H1 (cell line): Measurements from ENCODE around the gene LDLRAD3. TPM values are rescaled to one million over a fixed set of nuclear protein-coding genes. Genes with fewer than 3 reads are reported as not detected.
A peak's percentile ranks its signal among the peaks of the same experiment; 100 is the strongest.

Experiments used
- CTCF ChIA-PET: fragments of 300-600 bp; sonication (Branson Sonifier 250); formaldehyde crosslinking; loops from one replicate; lab custom pipeline; 2021; ENCODE audit not compliant: partially characterized antibody; lab: Charles Lee
- POLR2A ChIA-PET: fragments of 300-600 bp; sonication (Branson Sonifier 250); formaldehyde crosslinking; loops from one replicate; lab custom pipeline; 2021; ENCODE audit warnings: inconsistent platforms; ENCODE audit not compliant: partially characterized antibody; lab: Charles Lee
- DNase-seq, 2 experiments: peaks; one replicate each; pipeline versions ENCODE4 v3.0.0 to v3.0.0-alpha.2; 2010 to 2022; ENCODE audit warnings: low spot score in 2 of 2, low read depth in 1 of 2, mixed read lengths in 1 of 2
- FAIRE-seq: peaks from 2 replicates; lab custom pipeline; 2011; peaks lifted over from hg19 to GRCh38; lab: Jason Lieb, UNC
- H2AFZ ChIP-seq: 2 replicates; pipeline ENCODE4 v1.8.1; 2012; ENCODE audit warnings: low read length, inconsistent platforms
- H2AK5ac ChIP-seq: 2 replicates; pipeline ENCODE4 v1.6.1; 2013; ENCODE audit warnings: low read depth, low read length
- H2BK120ac ChIP-seq: replicated peaks from 2 replicates; pipeline ENCODE3; 2013; ENCODE audit warnings: low read depth, low read length, inconsistent platforms
- H2BK12ac ChIP-seq: 2 replicates; pipeline ENCODE4 v1.6.1; 2013; ENCODE audit warnings: low read depth, low read length
- H2BK15ac ChIP-seq: 2 replicates; pipeline ENCODE4 v1.6.1; 2013; ENCODE audit warnings: low read length
- H2BK20ac ChIP-seq: 2 replicates; pipeline ENCODE4 v1.6.1; 2013; ENCODE audit warnings: low read length
- H2BK5ac ChIP-seq: 2 replicates; pipeline ENCODE4 v1.6.1; 2013; ENCODE audit warnings: low read depth, low read length
- H3K14ac ChIP-seq: 2 replicates; pipeline ENCODE4 v1.6.1; 2013; ENCODE audit warnings: inconsistent platforms; ENCODE audit not compliant: insufficient read length
- H3K18ac ChIP-seq: 2 replicates; pipeline ENCODE4 v1.6.1; 2013; ENCODE audit warnings: low read length; ENCODE audit errors: extremely low read depth
- H3K23ac ChIP-seq: 2 replicates; pipeline ENCODE4 v1.6.1; 2013; ENCODE audit warnings: inconsistent platforms; ENCODE audit not compliant: insufficient read length
- H3K23me2 ChIP-seq: 2 replicates; pipeline ENCODE4 v1.6.1; 2013; ENCODE audit warnings: low read depth, low read length
- H3K27ac ChIP-seq: 2 replicates; pipeline ENCODE4 v1.6.1; 2011; ENCODE audit warnings: low read depth, low read length, inconsistent platforms
- H3K27me3 ChIP-seq, 4 experiments: replicated peaks in 1 of 4; 1 replicate in 1 of 4; 2 replicates in 3 of 4; pipeline versions ENCODE4 v1.6.1 to v1.8.1; 2011 to 2013; ENCODE audit warnings: low read length in 3 of 4, mild to moderate bottlenecking in 3 of 4, inconsistent platforms in 2 of 4, mixed read lengths in 2 of 4, moderate library complexity in 1 of 4; ENCODE audit not compliant: control insufficient read depth in 3 of 4, insufficient read depth in 3 of 4; ENCODE audit errors: extremely low read depth in 1 of 4
- H3K36me3 ChIP-seq, 4 experiments: 2 replicates each; pipeline versions ENCODE4 v1.6.1 to v1.8.1; 2011 to 2013; ENCODE audit warnings: mild to moderate bottlenecking in 4 of 4, low read length in 3 of 4, moderate library complexity in 2 of 4, control low read depth in 1 of 4, inconsistent platforms in 1 of 4; ENCODE audit not compliant: insufficient read depth in 4 of 4, control insufficient read depth in 2 of 4
- H3K4ac ChIP-seq: replicated peaks from 2 replicates; pipeline ENCODE3; 2013; ENCODE audit warnings: low read length, low read depth, mixed read lengths, inconsistent platforms; ENCODE audit not compliant: insufficient read length
- H3K4me1 ChIP-seq, 4 experiments: replicated peaks in 1 of 4; 1 replicate in 1 of 4; 2 replicates in 3 of 4; pipeline versions ENCODE4 v1.6.1 to v1.8.1; 2011 to 2013; ENCODE audit warnings: low read length in 3 of 4, inconsistent platforms in 2 of 4, mixed read lengths in 1 of 4; ENCODE audit not compliant: insufficient read depth in 4 of 4, control insufficient read depth in 3 of 4
- H3K4me2 ChIP-seq, 2 experiments: 2 replicates each; pipeline versions ENCODE4 v1.6.1 to v1.8.1; 2011 to 2013; ENCODE audit warnings: low read depth in 2 of 2, low read length in 2 of 2, control low read depth in 1 of 2, inconsistent platforms in 1 of 2, mild to moderate bottlenecking in 1 of 2; ENCODE audit not compliant: insufficient read depth in 1 of 2
- H3K4me3 ChIP-seq, 4 experiments: fragments of 200-600, 300-600 bp in 1 of 4; sonication (generic), shearing (Covaris generic), sonication (Bioruptor Twin) in 1 of 4; 2 replicates each; pipeline versions ENCODE4 v1.5.1 to v1.8.1; 2011 to 2016; ENCODE audit warnings: low read length in 4 of 4, low read depth in 3 of 4, control low read depth in 2 of 4, inconsistent platforms in 2 of 4, mild to moderate bottlenecking in 2 of 4, mixed read lengths in 1 of 4, moderate library complexity in 1 of 4; ENCODE audit not compliant: insufficient read depth in 2 of 4; ENCODE audit errors: extremely low read depth in 1 of 4
- H3K56ac ChIP-seq: replicated peaks from 2 replicates; pipeline ENCODE3; 2013; ENCODE audit warnings: low read depth, mild to moderate bottlenecking, mixed read lengths, low read length, inconsistent platforms; ENCODE audit not compliant: insufficient read length
- H3K79me1 ChIP-seq: 2 replicates; pipeline ENCODE4 v1.6.1; 2013; ENCODE audit warnings: low read depth, low read length, control low read depth
- H3K79me2 ChIP-seq, 2 experiments: 2 replicates each; pipeline versions ENCODE4 v1.6.1 to v1.8.1; 2012 to 2013; ENCODE audit warnings: low read length in 2 of 2, mild to moderate bottlenecking in 2 of 2, inconsistent platforms in 1 of 2; ENCODE audit not compliant: insufficient read depth in 2 of 2, control insufficient read depth in 1 of 2
- H3K9ac ChIP-seq, 4 experiments: replicated peaks in 1 of 4; 1 replicate in 1 of 4; 2 replicates in 3 of 4; pipeline versions ENCODE4 v1.6.1 to v1.8.1; 2011 to 2013; ENCODE audit warnings: low read depth in 3 of 4, low read length in 3 of 4, control low read depth in 2 of 4, mild to moderate bottlenecking in 2 of 4, moderate library complexity in 2 of 4, inconsistent platforms in 1 of 4; ENCODE audit errors: extremely low read depth in 1 of 4
- H3K9me3 ChIP-seq, 2 experiments: 2 replicates each; pipeline versions ENCODE4 v1.6.1 to v1.8.1; 2012 to 2013; ENCODE audit warnings: mild to moderate bottlenecking in 2 of 2, moderate library complexity in 2 of 2, control low read depth in 1 of 2, inconsistent platforms in 1 of 2, low read depth in 1 of 2, low read length in 1 of 2, mixed read lengths in 1 of 2; ENCODE audit not compliant: insufficient read depth in 2 of 2
- H4K20me1 ChIP-seq, 2 experiments: replicated peaks in 1 of 2; 2 replicates each; pipeline versions ENCODE3 to v1.8.1; 2011 to 2013; ENCODE audit warnings: inconsistent platforms in 2 of 2, low read length in 2 of 2, mild to moderate bottlenecking in 1 of 2; ENCODE audit not compliant: insufficient read depth in 2 of 2, control insufficient read depth in 1 of 2
- H4K5ac ChIP-seq: 2 replicates; pipeline ENCODE4 v1.6.1; 2013; ENCODE audit warnings: low read length, low read depth, mixed read lengths, inconsistent platforms; ENCODE audit not compliant: insufficient read length
- H4K8ac ChIP-seq: 2 replicates; pipeline ENCODE4 v1.8.0; 2013; ENCODE audit warnings: mild to moderate bottlenecking, moderate library complexity, low read length, inconsistent platforms; ENCODE audit not compliant: insufficient read depth; ENCODE audit errors: extremely low read depth
- H4K91ac ChIP-seq: replicated peaks from 2 replicates; pipeline ENCODE3; 2013; ENCODE audit warnings: low read length, mixed read lengths, inconsistent platforms; ENCODE audit not compliant: insufficient read length
- ASH2L ChIP-seq: fragments of 200-600, 300-600 bp; sonication (generic); IDR thresholded peaks from one replicate; pipeline ENCODE4 v1.7.1; 2017; ENCODE audit warnings: low read length
- HDAC2 ChIP-seq, 2 experiments: fragments of 300-600 bp in 1 of 2; sonication (generic) in 1 of 2; IDR thresholded peaks; 2 replicates each; pipeline ENCODE4 v1.6.1; 2011 to 2012; ENCODE audit warnings: low read depth in 2 of 2, low read length in 2 of 2, mild to moderate bottlenecking in 2 of 2, moderate library complexity in 2 of 2, borderline replicate concordance in 1 of 2, inconsistent platforms in 1 of 2
- JUND ChIP-seq: IDR thresholded peaks from 2 replicates; pipeline ENCODE4 v1.6.1; 2011; ENCODE audit warnings: mild to moderate bottlenecking, improper control_type of control experiment, low read length
- MAX ChIP-seq: IDR thresholded peaks from 2 replicates; pipeline ENCODE4 v1.6.1; 2012; ENCODE audit warnings: inconsistent platforms
- NANOG ChIP-seq: IDR thresholded peaks from 2 replicates; pipeline ENCODE4 v1.6.1; 2011; ENCODE audit warnings: low read length, low read depth, mild to moderate bottlenecking, inconsistent platforms; ENCODE audit not compliant: insufficient read depth, poor library complexity, severe bottlenecking
- WGBS, 2 experiments: shearing (Covaris generic) in 1 of 2; methylation state at CpG; one replicate each; pipeline versions ENCODE4 v1.1.6 to v1.1.7; 2013 to 2015; ENCODE audit warnings: low lambda C conversion rate in 2 of 2, mixed read lengths in 2 of 2, inconsistent platforms in 1 of 2, low coverage in 1 of 2, missing lambda C conversion rate in 1 of 2; ENCODE audit not compliant: insufficient replicate concordance in 2 of 2, insufficient coverage in 1 of 2, insufficient read length in 1 of 2; ENCODE audit errors: extremely low coverage in 1 of 2, missing lambda C conversion rate in 1 of 2; 5-methylcytosine and 5-hydroxymethylcytosine counted together
- polyA plus RNA-seq, 7 experiments: library from polyadenylated mRNA; depleted of rRNA in 3 of 7; stranded (reverse) in 5 of 7; unstranded in 2 of 7; fragments of >200 nt in 5 of 7; fragments of 200-250 nt in 2 of 7; gene quantifications; 1 replicate in 5 of 7; 2 replicates in 1 of 7; 4 replicates in 1 of 7; pipeline versions ENCODE4 v1.2.1 to v1.2.3, GENCODE V29; 2011 to 2013; ENCODE audit warnings: missing spikeins in 2 of 7, mixed read lengths in 2 of 7
- total RNA-seq: library from RNA; stranded (reverse); fragmentation: NEBNext Ultra II Directional; extraction: Animal tissue kit (Norgen Biotek cat#: 25700); gene quantifications from 2 replicates; pipeline ENCODE4 v1.2.1, GENCODE V29; 2021

The LDLRAD3 gene
- total and polyA plus RNA-seq, 2 of the 8 experiments (the other 6 are each of a cell fraction or from before 2014, with no cell fraction given): 18.6 to 22.8 TPM

DNA sequence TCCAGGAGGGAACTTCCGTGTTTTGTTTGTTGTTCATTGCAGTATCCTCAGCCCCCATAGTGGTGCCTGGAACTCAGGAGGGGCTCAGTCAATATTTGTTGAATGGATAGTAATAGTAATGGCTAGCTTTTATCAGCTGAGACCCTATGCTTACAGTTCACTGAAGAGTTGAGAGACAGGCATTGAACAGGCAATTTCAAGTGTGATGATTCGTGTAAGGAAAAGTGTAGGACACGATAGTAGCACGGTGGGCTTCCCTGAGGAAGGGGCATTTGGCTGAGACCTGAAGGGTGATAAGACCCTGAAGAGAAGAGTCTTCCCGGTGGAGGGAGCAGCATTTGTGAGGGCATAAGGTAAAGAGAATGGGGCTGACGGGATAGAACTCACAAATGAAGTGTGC lies 186.1 kb downstream of the LDLRAD3 start:
- Histone ChIP-seq H3K4ac (no peak overlapping the region), H3K23me2 (no peaks in the 10 kb centered on the region), H2BK15ac (no peak overlapping the region), H3K9me3 (no peaks in the 10 kb centered on the region), H3K18ac (no peak overlapping the region), H3K56ac (no peak overlapping the region), H3K79me2 (no peaks in the 10 kb centered on the region), H3K27ac (no peak overlapping the region), H2BK5ac (no peak overlapping the region; the same call in 1 of the 2 replicates), H3K4me3 (no peak overlapping the region), H3K9ac (no peak overlapping the region), H4K8ac (no peak overlapping the region), H3K27me3 (no peaks in the 10 kb centered on the region), H3K4me1 (peaks cover 4 to 16% (median 12%) of the 10 kb centered on the region in 4 experiments; a peak in 5 of 7 replicates), H4K91ac (no peak overlapping the region), H3K79me1 (no peaks in the 10 kb centered on the region), H2AK5ac (peak overlapping the region; percentile 75; the same call in 1 of the 2 replicates), H2BK120ac (no peak overlapping the region), H4K5ac (no peak overlapping the region), H2AFZ (no peak overlapping the region), H3K4me2 (no peak overlapping the region), H3K14ac (no peak overlapping the region), H2BK12ac (peak overlapping the region; percentile 80; the same call in 1 of the 2 replicates), H3K36me3 (no peaks in the 10 kb centered on the region), H2BK20ac (0 out of 2 replicates have a peak overlapping the region, but pooled peaks have one; percentile 16), H4K20me1 (no peaks in the 10 kb centered on the region), H3K23ac (no peak overlapping the region)
- TF ChIP-seq MAX (no peak), HDAC2 (IDR thresholded peaks at IDR 0.05; ENCODE audit: borderline replicate concordance in 1 of 2, low read depth in 2 of 2, low read length in 2 of 2) (no peak), JUND (no peak), ASH2L (no peak), NANOG (no peak)
- no peak for FAIRE-seq
- ChIA-PET POLR2A (no interaction called here), CTCF (interaction anchor here (0.6 to 4.5 kb wide), 24 partner anchors 11 to 409 kb away, joined by 3 to 58 read pairs (median 4); no protein-coding TSS in a partner anchor)
- 85% methylated on average over 6 of the region's 6 CpGs; no CpG with 5 or more reads in 1 of the 2 experiments for WGBS, 2 experiments
- DNase-seq: no peak
